ENCODE data around the gene CALCOCO1.

CALCOCO1 gene

GRCh38 chr12:53756300-53757100, 29.2 kb upstream of the CALCOCO1 start:
- TF ChIP-seq GATA2 (IDR thresholded peaks at IDR 0.05; ENCODE audit: low read depth, low read length) (no peak), GATA3 (IDR thresholded peaks at IDR 0.05; ENCODE audit: low read depth, low read length) (no peak)

DNA sequence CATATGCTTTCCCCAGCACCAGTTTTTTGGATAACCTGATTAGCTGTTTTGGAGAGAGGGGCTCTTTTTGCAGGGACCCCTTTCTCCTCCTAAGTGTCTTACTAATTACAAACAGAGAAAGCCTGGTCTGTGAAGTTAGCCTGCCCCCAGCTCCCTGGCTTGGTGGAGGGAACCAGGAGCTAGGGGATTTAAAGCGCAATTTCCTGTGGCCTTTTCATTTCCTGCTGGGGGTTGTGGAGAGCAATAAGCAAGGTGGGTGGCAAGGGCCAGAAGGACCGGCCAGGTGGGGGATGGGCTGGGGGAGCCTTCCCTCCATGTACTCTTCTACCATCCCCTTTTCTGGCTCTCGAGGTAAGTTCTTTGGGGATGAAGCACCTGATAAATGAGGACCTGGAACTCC, 28.6 kb upstream of the CALCOCO1 start:
- TF ChIP-seq GATA2 (IDR thresholded peaks at IDR 0.05; ENCODE audit: low read depth, low read length) (no peak), GATA3 (IDR thresholded peaks at IDR 0.05; ENCODE audit: low read depth, low read length) (no peak)

GRCh38 chr12:53755451-53755891, 28.2 kb upstream of the CALCOCO1 start:
- TF ChIP-seq GATA2 (IDR thresholded peaks at IDR 0.05; ENCODE audit: low read depth, low read length) (no peak), GATA3 (IDR thresholded peaks at IDR 0.05; ENCODE audit: low read depth, low read length) (no peak)

- no peak for TF ChIP-seq GATA2 (IDR thresholded peaks at IDR 0.05; ENCODE audit: low read depth, low read length)
- no peak for TF ChIP-seq GATA3 (IDR thresholded peaks at IDR 0.05; ENCODE audit: low read depth, low read length)
Measured at GRCh38 chr12:53754633-53755264, 27.5 kb upstream of the CALCOCO1 start.

DNA sequence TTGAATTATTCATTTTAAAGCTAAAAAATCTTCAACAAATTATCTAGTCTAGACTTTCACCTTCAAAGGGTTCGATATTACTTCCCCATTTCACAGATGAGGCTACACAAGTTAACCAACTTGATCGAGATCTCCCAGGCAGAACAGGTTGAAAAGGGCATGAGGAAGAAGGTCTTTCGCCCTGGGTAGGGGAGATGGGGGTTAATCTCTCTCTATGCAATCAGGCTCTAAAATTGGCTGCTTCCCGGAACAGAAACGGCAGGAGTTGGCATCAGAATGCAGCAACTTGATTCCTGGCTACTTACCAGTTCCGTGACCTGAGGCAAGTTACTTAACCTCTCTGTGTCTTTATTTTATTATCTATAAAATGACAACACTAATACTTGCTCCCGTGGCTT, 26.9 kb upstream of the CALCOCO1 start:
- no peak for TF ChIP-seq GATA3 (IDR thresholded peaks at IDR 0.05; ENCODE audit: low read depth, low read length)
- no peak for TF ChIP-seq GATA2 (IDR thresholded peaks at IDR 0.05; ENCODE audit: low read depth, low read length)

DNA sequence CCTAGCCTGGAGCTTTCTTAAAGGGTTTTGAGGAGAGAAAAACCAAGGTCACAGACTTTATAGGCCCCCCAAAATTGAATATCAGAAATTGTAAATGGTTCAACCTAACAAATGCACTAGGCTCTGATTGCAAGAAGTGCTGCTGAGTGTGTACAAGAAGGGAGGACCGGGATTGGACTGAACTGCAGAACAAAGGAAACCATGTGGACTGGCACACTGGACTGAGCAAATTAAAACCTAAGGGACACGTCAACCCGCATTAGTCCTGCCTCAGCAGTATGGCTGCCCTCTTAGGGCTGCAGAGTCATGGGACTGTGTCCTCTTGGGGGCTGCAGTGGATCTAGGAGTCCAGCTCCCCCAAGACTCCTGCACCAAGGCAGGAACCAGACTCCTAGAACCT, 25.4 kb upstream of the CALCOCO1 start:
- TF ChIP-seq GATA2 (IDR thresholded peaks at IDR 0.05; ENCODE audit: low read depth, low read length), result no peak
- TF ChIP-seq GATA3 (IDR thresholded peaks at IDR 0.05; ENCODE audit: low read depth, low read length), result no peak

GRCh38 chr12:53752192-53752601, 24.9 kb upstream of the CALCOCO1 start:
- TF ChIP-seq GATA2 (IDR thresholded peaks at IDR 0.05; ENCODE audit: low read depth, low read length), result no peak
- TF ChIP-seq GATA3 (IDR thresholded peaks at IDR 0.05; ENCODE audit: low read depth, low read length), result no peak

GRCh38 chr12:53751336-53752191, 24.3 kb upstream of the CALCOCO1 start, which contains the start of gene CISTR:
Gene CISTR (minus strand): TSS chr12:53751979.
- TF ChIP-seq GATA3 (IDR thresholded peaks at IDR 0.05; ENCODE audit: low read depth, low read length) (no peak), GATA2 (IDR thresholded peaks at IDR 0.05; ENCODE audit: low read depth, low read length) (no peak)

DNA sequence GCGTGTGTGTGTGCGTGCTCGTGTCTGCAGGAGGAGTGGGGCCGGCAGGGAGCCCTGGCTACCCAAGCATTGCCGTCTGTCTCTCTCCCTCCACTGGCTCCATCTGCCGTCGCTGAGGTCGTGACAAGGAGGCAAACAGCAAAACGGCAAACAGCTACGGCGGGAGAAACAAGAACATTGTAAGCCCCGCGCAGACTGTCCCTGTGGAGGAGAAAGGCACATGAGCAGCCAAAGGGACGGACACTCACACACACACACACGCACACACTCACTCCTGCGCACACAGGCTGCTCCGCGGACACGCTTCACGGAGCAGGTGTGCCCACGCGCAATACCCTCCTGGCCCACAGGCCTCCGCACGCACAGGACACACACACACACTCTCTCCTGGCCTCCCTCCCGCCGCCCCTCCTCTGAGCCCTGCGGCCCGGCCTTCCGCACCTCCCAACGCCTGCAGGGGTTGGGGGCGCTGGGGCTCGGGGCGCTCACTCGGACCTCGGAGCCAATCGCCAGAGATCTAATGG, 23.6 kb upstream of the CALCOCO1 start:
- TF ChIP-seq GATA3 (IDR thresholded peaks at IDR 0.05; ENCODE audit: low read depth, low read length), result no peak
- no peak for TF ChIP-seq GATA2 (IDR thresholded peaks at IDR 0.05; ENCODE audit: low read depth, low read length)

GRCh38 chr12:53749986-53750811, 22.9 kb upstream of the CALCOCO1 start:
- TF ChIP-seq GATA3 (IDR thresholded peaks at IDR 0.05; ENCODE audit: low read depth, low read length), result no peak
- TF ChIP-seq GATA2 (IDR thresholded peaks at IDR 0.05; ENCODE audit: low read depth, low read length), result no peak

GRCh38 chr12:53748072-53748840, 21.0 kb upstream of the CALCOCO1 start:
- no peak for TF ChIP-seq GATA2 (IDR thresholded peaks at IDR 0.05; ENCODE audit: low read depth, low read length)
- no peak for TF ChIP-seq GATA3 (IDR thresholded peaks at IDR 0.05; ENCODE audit: low read depth, low read length)

DNA sequence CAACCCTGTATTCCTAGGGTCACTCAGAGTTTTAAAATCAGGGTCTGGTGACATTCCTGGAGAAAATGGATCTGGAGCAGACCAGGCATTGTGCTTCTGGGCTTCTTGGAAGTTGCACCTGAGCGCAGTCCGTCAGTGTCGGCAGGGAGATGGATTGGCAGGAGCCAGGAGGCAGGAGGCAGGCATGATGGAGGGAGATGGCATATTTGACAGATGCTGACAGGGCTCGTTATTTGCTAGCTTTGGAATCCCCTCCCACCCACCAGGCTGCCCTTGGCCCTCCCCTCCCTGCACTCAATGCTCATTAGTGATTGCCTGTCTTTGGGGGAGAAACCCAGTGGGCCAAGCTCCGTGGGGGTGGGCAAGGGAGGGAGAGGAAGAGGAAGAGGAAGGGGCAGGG, 19.8 kb upstream of the CALCOCO1 start:
- TF ChIP-seq GATA3 (IDR thresholded peaks at IDR 0.05; ENCODE audit: low read depth, low read length) (no peak), GATA2 (IDR thresholded peaks at IDR 0.05; ENCODE audit: low read depth, low read length) (no peak)
